ENCODE data around the gene AGBL1. TPM values are rescaled to one million over a fixed set of nuclear protein-coding genes. Genes with fewer than 3 reads are reported as not detected.

The AGBL1 gene
- total and polyA plus RNA-seq, 8 donors = under 0.01 to 0.18 TPM; not detected in 6

DNA sequence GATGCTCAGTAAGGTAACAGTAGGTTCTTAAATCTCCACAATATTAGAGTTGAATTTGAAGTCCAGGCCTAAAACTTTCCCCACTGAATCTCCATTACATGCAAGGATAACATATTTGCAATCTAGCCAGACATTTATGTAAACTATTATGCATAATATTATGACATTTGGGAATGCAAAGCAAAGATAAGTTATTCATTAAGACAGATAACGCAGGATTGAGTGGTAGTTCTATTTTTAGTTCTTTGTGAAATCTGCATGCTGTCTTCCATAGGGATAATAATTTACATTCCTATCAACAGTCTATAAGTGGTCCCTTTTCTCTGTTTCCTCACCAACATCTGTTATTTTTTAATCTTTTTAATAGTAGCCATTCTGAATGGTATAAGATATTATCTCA is 333.5 kb downstream of the AGBL1 start:
- no peaks in the 10 kb centered on the region for H3K4me1 ChIP-seq
- H3K9me3 ChIP-seq = no peaks in the 10 kb centered on the region
- DNase-seq = peak in 1 of 2 donors; percentile 12
- WGBS, 5 donors = 61 to 82% (median 70%) methylated on average over 1 of the region's 1 CpG
- H3K27me3 ChIP-seq = no peaks in the 10 kb centered on the region
- no peak for TF ChIP-seq CTCF (IDR thresholded peaks at IDR 0.05)
- TF ChIP-seq POLR2AphosphoS5 (IDR thresholded peaks at IDR 0.05) = no peak
- no peak for TF ChIP-seq POLR2A (IDR thresholded peaks at IDR 0.05)
- no peak for TF ChIP-seq EP300 (IDR thresholded peaks at IDR 0.05)
- no peak overlapping the region for H3K4me3 ChIP-seq
- intact Hi-C loops (cut with DNase I; ENCODE audit: low total_unique reads) = no loop called here
- no peak overlapping the region for H3K27ac ChIP-seq
- H3K36me3 ChIP-seq = no peaks in the 10 kb centered on the region

DNA sequence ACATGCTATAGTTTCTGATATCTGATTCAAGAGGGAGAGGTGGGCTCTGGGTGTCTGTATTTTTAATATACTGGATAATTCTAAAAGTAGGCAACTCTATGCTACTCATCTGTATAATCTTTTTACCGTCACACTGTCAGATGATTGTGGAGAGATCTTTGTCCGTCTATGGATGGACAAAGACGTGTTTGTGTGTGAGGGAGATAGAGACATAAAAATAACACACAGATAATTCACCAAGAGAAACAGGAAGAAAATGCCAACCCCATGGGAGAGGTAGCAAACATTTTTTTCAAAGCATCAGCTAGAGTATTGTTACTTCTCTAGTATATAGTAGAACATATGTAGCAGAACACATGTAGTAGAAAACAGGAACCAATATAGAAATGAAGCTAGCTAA is 346.1 kb downstream of the AGBL1 start:
- intact Hi-C loops (cut with DNase I; ENCODE audit: low total_unique reads) = no loop called here
- DNase-seq = no peak
- Histone ChIP-seq H3K4me3 (no peak overlapping the region), H3K27ac (no peak overlapping the region), H3K27me3 (no peaks in the 10 kb centered on the region), H3K36me3 (no peaks in the 10 kb centered on the region), H3K4me1 (no peaks in the 10 kb centered on the region), H3K9me3 (peaks cover 0 to 15% (median 6%) of the 10 kb centered on the region in 4 donors)
- no peak for TF ChIP-seq EP300 (IDR thresholded peaks at IDR 0.05)
- no peak for TF ChIP-seq POLR2AphosphoS5 (IDR thresholded peaks at IDR 0.05)
- no peak for TF ChIP-seq POLR2A (IDR thresholded peaks at IDR 0.05)
- no peak for TF ChIP-seq CTCF (IDR thresholded peaks at IDR 0.05)
- WGBS, 5 donors = 77 to 89% (median 87%) methylated on average over 3 of the region's 3 CpGs

DNA sequence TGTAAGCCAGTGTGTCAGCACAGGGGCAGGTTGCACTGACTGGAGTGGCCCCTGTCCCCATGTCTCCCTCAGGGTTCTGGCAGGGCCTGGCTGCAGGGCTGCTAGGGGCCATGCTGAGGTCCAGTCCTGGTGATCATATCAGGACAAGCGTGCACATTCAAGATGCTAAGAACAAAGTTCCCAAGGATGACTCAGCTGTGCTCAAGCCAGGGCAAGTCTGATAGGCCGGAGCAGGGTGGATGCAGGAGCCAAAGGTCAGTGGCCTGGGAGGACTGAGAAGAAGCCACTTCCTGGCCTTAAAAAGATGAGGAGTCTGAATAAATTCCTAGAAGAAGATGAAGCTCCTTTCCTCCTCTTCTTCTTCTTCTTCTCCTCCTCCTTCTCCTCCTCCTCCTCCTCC is 353.2 kb downstream of the AGBL1 start:
- Histone ChIP-seq H3K4me3 (no peak overlapping the region), H3K36me3 (no peaks in the 10 kb centered on the region), H3K9me3 (no peaks in the 10 kb centered on the region), H3K27me3 (no peaks in the 10 kb centered on the region), H3K27ac (no peak overlapping the region), H3K4me1 (no peaks in the 10 kb centered on the region)
- DNase-seq = no peak
- intact Hi-C loops (cut with DNase I; ENCODE audit: low total_unique reads) = no loop called here
- TF ChIP-seq POLR2A (IDR thresholded peaks at IDR 0.05) (no peak), CTCF (IDR thresholded peaks at IDR 0.05) (no peak), EP300 (IDR thresholded peaks at IDR 0.05) (no peak), POLR2AphosphoS5 (IDR thresholded peaks at IDR 0.05) (no peak)
- 37 to 59% (median 46%) methylated on average over 2 of the region's 2 CpGs for WGBS, 5 donors

GRCh38 chr15:86433983-86434382 is 354.3 kb downstream of the AGBL1 start:
- intact Hi-C loops (cut with DNase I; ENCODE audit: low total_unique reads) = no loop called here
- H3K27ac ChIP-seq = no peak overlapping the region
- H3K4me3 ChIP-seq = no peak overlapping the region
- H3K27me3 ChIP-seq = no peaks in the 10 kb centered on the region
- 53 to 67% (median 59%) methylated on average over 4 of the region's 4 CpGs for WGBS, 5 donors
- no peaks in the 10 kb centered on the region for H3K36me3 ChIP-seq
- H3K4me1 ChIP-seq = no peaks in the 10 kb centered on the region
- TF ChIP-seq CTCF (IDR thresholded peaks at IDR 0.05) = no peak
- TF ChIP-seq POLR2AphosphoS5 (IDR thresholded peaks at IDR 0.05) = no peak
- TF ChIP-seq POLR2A (IDR thresholded peaks at IDR 0.05) = no peak
- TF ChIP-seq EP300 (IDR thresholded peaks at IDR 0.05) = no peak
- no peak for DNase-seq
- no peaks in the 10 kb centered on the region for H3K9me3 ChIP-seq
